ENCODE results near the gene TMEM53. TPM values are rescaled to one million over a fixed set of nuclear protein-coding genes. Genes with fewer than 3 reads are reported as not detected.

The TMEM53 gene
- total RNA-seq, 1 donor from 2014 or later, result 4.6 TPM

- ChIA-PET POLR2A (interaction anchor here (1.6 kb wide), 1 partner anchor 36 kb away, joined by 5 read pairs; no protein-coding TSS in a partner anchor), CTCF (no interaction called here)
- Mint-ChIP-seq H3K27me3 (no peaks in the 10 kb centered on the region), H3K27ac (no peak overlapping the region), H3K4me3 (no peak overlapping the region), H3K9me3 (no peaks in the 10 kb centered on the region), H3K4me1 (peaks cover 8% of the 10 kb centered on the region), H3K36me3 (ENCODE audit: low read depth) (no peaks in the 10 kb centered on the region)
- TF ChIP-seq CTCF (IDR thresholded peaks at IDR 0.05), result no peak
- no peak for ATAC-seq (ENCODE audit: low read depth)
- no peak for DNase-seq
- intact Hi-C loops (cut with micrococcal nuclease), result no loop called here
These were observed 11.6 kb upstream of the TMEM53 start for GRCh38 chr1:44685881-44686280.

- TF ChIP-seq CTCF (IDR thresholded peaks at IDR 0.05), result no peak
- intact Hi-C loops (cut with micrococcal nuclease), result no loop called here
- Mint-ChIP-seq H3K4me3 (no peak overlapping the region), H3K27ac (no peak overlapping the region), H3K9me3 (no peaks in the 10 kb centered on the region), H3K27me3 (no peaks in the 10 kb centered on the region), H3K36me3 (ENCODE audit: low read depth) (no peaks in the 10 kb centered on the region), H3K4me1 (peaks cover 8% of the 10 kb centered on the region)
- no peak for DNase-seq
- ChIA-PET CTCF (no interaction called here), POLR2A (interaction anchor here (1.0 to 1.6 kb wide), 2 partner anchors 37 to 302 kb away, joined by 3 to 5 read pairs; no protein-coding TSS in a partner anchor)
- ATAC-seq (ENCODE audit: low read depth), result no peak
These were observed 10.9 kb upstream of the TMEM53 start for GRCh38 chr1:44685218-44685617.

- no peak for TF ChIP-seq CTCF (IDR thresholded peaks at IDR 0.05)
- H3K4me1 Mint-ChIP-seq, result peaks cover 8% of the 10 kb centered on the region
- ATAC-seq (ENCODE audit: low read depth) (no peak), DNase-seq (no peak)
- H3K4me3 Mint-ChIP-seq, result no peak overlapping the region
- no peak overlapping the region for H3K27ac Mint-ChIP-seq
- CTCF ChIA-PET, result no interaction called here
- intact Hi-C loops (cut with micrococcal nuclease), result no loop called here
- H3K36me3 Mint-ChIP-seq (ENCODE audit: low read depth), result no peaks in the 10 kb centered on the region
- POLR2A ChIA-PET, result interaction anchor here (0.6 to 2.1 kb wide), 4 partner anchors 10 to 303 kb away, joined by 3 to 7 read pairs (median 5); partner anchors contain the start of genes ARMH1 and TMEM53
- H3K9me3 Mint-ChIP-seq, result no peaks in the 10 kb centered on the region
- H3K27me3 Mint-ChIP-seq, result no peaks in the 10 kb centered on the region
These were observed 10.2 kb upstream of the TMEM53 start for GRCh38 chr1:44684525-44684924.

- H3K27me3 Mint-ChIP-seq, result no peaks in the 10 kb centered on the region
- no peaks in the 10 kb centered on the region for H3K9me3 Mint-ChIP-seq
- CTCF ChIA-PET, result no interaction called here
- no peak for TF ChIP-seq CTCF (IDR thresholded peaks at IDR 0.05)
- H3K4me1 Mint-ChIP-seq, result peaks cover 8% of the 10 kb centered on the region
- POLR2A ChIA-PET, result interaction anchor here (2.1 kb wide), 1 partner anchor 9 kb away, joined by 5 read pairs; the partner anchor contains the start of genes ARMH1 and TMEM53
- no peaks in the 10 kb centered on the region for H3K36me3 Mint-ChIP-seq (ENCODE audit: low read depth)
- H3K27ac Mint-ChIP-seq, result no peak overlapping the region
- ATAC-seq (ENCODE audit: low read depth), result no peak
- no peak overlapping the region for H3K4me3 Mint-ChIP-seq
- intact Hi-C loops (cut with micrococcal nuclease), result no loop called here
- no peak for DNase-seq
These were observed 8.6 kb upstream of the TMEM53 start for GRCh38 chr1:44682883-44683265.

- Mint-ChIP-seq H3K4me3 (no peak overlapping the region), H3K36me3 (ENCODE audit: low read depth) (no peaks in the 10 kb centered on the region), H3K9me3 (no peaks in the 10 kb centered on the region), H3K4me1 (peaks cover 8% of the 10 kb centered on the region), H3K27ac (no peak overlapping the region), H3K27me3 (no peaks in the 10 kb centered on the region)
- intact Hi-C loops (cut with micrococcal nuclease), result no loop called here
- POLR2A ChIA-PET, result no interaction called here
- DNase-seq (no peak), ATAC-seq (ENCODE audit: low read depth) (no peak)
- TF ChIP-seq CTCF (IDR thresholded peaks at IDR 0.05), result no peak
- CTCF ChIA-PET, result no interaction called here
These were observed 7.9 kb upstream of the TMEM53 start for GRCh38 chr1:44681905-44682882.
